IMR-90 (cell line): ENCODE results near the gene EVL. TPM values are rescaled to one million over a fixed set of nuclear protein-coding genes. Genes with fewer than 3 reads are reported as not detected.

Source experiments
- ATAC-seq: fragments of 200-7000 bp; cut with Tn5 transposase; 2 replicates; pipeline ENCODE4 v1.9.1; 2020; ENCODE audit warnings: low read depth, mild to moderate bottlenecking, moderate library complexity
- BruUV-seq: library from RNA; stranded (reverse); fragments of 400-500 nt; replicated peaks from 2 replicates; lab custom pipeline; 2021; lab: Mats Ljungman, UMichigan
- CTCF ChIA-PET: fragments of 300-600 bp; formaldehyde crosslinking; extraction: SDS; loops from one replicate; lab custom pipeline; 2021; ENCODE audit warnings: antibody characterized with exemption; lab: Yijun Ruan, JAX
- POLR2A ChIA-PET: fragments of 300-600 bp; sonication (Branson Sonifier 250); formaldehyde crosslinking; loops from one replicate; lab custom pipeline; 2022; ENCODE audit warnings: antibody characterized with exemption; ENCODE audit not compliant: unreplicated experiment; lab: Charles Lee
- DNase-seq: peaks from one replicate; pipeline ENCODE4 v3.0.0; 2013
- H2AFZ ChIP-seq: replicated peaks from 2 replicates; pipeline ENCODE3; 2013; ENCODE audit warnings: low read length, mild to moderate bottlenecking; ENCODE audit not compliant: poor library complexity
- H2AK5ac ChIP-seq: 2 replicates; pipeline ENCODE4 v1.6.1; 2013; ENCODE audit warnings: low read depth, low read length, inconsistent platforms
- H2AK9ac ChIP-seq: replicated peaks from 2 replicates; pipeline ENCODE3; 2013; ENCODE audit warnings: mild to moderate bottlenecking, low read depth, low read length, moderate library complexity; ENCODE audit not compliant: poor library complexity
- H2BK120ac ChIP-seq: 2 replicates; pipeline ENCODE4 v1.6.1; 2013; ENCODE audit warnings: low read depth, low read length, inconsistent platforms
- H2BK15ac ChIP-seq: 3 replicates; pipeline ENCODE4 v1.6.1; 2013; ENCODE audit warnings: low read depth, low read length, inconsistent platforms
- H2BK20ac ChIP-seq: 2 replicates; pipeline ENCODE4 v1.6.1; 2013; ENCODE audit warnings: low read depth, mild to moderate bottlenecking, inconsistent platforms, low read length, moderate library complexity
- H2BK5ac ChIP-seq: 2 replicates; pipeline ENCODE4 v1.6.1; 2013; ENCODE audit warnings: mild to moderate bottlenecking, low read depth, low read length, inconsistent platforms; ENCODE audit not compliant: poor library complexity, severe bottlenecking
- H3K14ac ChIP-seq: replicated peaks from 2 replicates; pipeline ENCODE4 v1.6.1; 2013; ENCODE audit warnings: low read depth, low read length, inconsistent platforms
- H3K18ac ChIP-seq: 2 replicates; pipeline ENCODE4 v1.6.1; 2013; ENCODE audit warnings: low read depth, low read length, control low read depth
- H3K23ac ChIP-seq: 2 replicates; pipeline ENCODE4 v1.6.1; 2013; ENCODE audit warnings: low read depth, low read length, inconsistent platforms
- H3K27ac ChIP-seq: 2 replicates; pipeline ENCODE4 v1.5.1; 2013; ENCODE audit warnings: mild to moderate bottlenecking, control low read depth, low read length; ENCODE audit not compliant: insufficient read depth
- H3K27me3 ChIP-seq: 2 replicates; pipeline ENCODE4 v1.6.1; 2013; ENCODE audit warnings: low read length; ENCODE audit not compliant: control insufficient read depth, insufficient read depth
- H3K36me3 ChIP-seq: 2 replicates; pipeline ENCODE4 v1.6.1; 2013; ENCODE audit warnings: low read length, mixed read lengths; ENCODE audit not compliant: control insufficient read depth, insufficient read depth
- H3K4ac ChIP-seq: 2 replicates; pipeline ENCODE4 v1.6.1; 2013; ENCODE audit warnings: low read depth, low read length, inconsistent platforms
- H3K4me1 ChIP-seq: 2 replicates; pipeline ENCODE4 v1.6.1; 2013; ENCODE audit warnings: low read length, mixed read lengths; ENCODE audit not compliant: control insufficient read depth, insufficient read depth
- H3K4me2 ChIP-seq: 2 replicates; pipeline ENCODE4 v1.6.1; 2013; ENCODE audit warnings: low read depth, mild to moderate bottlenecking, control low read depth, low read length, moderate library complexity
- H3K4me3 ChIP-seq: 2 replicates; pipeline ENCODE4 v1.5.1; 2013; ENCODE audit warnings: low read depth, mild to moderate bottlenecking, control low read depth, low read length, moderate library complexity; ENCODE audit not compliant: insufficient read depth
- H3K56ac ChIP-seq: 2 replicates; pipeline ENCODE4 v1.6.1; 2013; ENCODE audit warnings: low read length, inconsistent platforms; ENCODE audit not compliant: insufficient read depth; ENCODE audit errors: extremely low read depth
- H3K79me1 ChIP-seq, 2 experiments: 2 replicates each; pipeline ENCODE4 v1.6.1; 2013; ENCODE audit warnings: low read length in 2 of 2, inconsistent platforms in 1 of 2, low read depth in 1 of 2
- H3K9ac ChIP-seq: 2 replicates; pipeline ENCODE4 v1.6.1; 2013; ENCODE audit warnings: low read depth, low read length, control low read depth
- H3K9me1 ChIP-seq: 2 replicates; pipeline ENCODE4 v1.6.1; 2013; ENCODE audit warnings: low read length, inconsistent platforms; ENCODE audit not compliant: insufficient read depth
- H3K9me3 ChIP-seq: 2 replicates; pipeline ENCODE4 v1.6.1; 2013; ENCODE audit warnings: low read length; ENCODE audit not compliant: control insufficient read depth, insufficient read depth
- H4K20me1 ChIP-seq: 2 replicates; pipeline ENCODE4 v1.6.1; 2013; ENCODE audit warnings: low read length, inconsistent platforms; ENCODE audit not compliant: insufficient read depth
- H4K5ac ChIP-seq: 2 replicates; pipeline ENCODE4 v1.6.1; 2013; ENCODE audit warnings: mild to moderate bottlenecking, low read depth, low read length, control low read depth
- H4K8ac ChIP-seq, 2 experiments: 2 replicates each; pipeline ENCODE4 v1.6.1; 2013; ENCODE audit warnings: low read depth in 2 of 2, low read length in 2 of 2, control low read depth in 1 of 2, inconsistent platforms in 1 of 2
- H4K91ac ChIP-seq: 2 replicates; pipeline ENCODE4 v1.6.1; 2013; ENCODE audit warnings: low read depth, low read length, inconsistent platforms; ENCODE audit not compliant: insufficient read depth
- BHLHE40 ChIP-seq: fragments of 150-350 bp; IDR thresholded peaks from 2 replicates; pipeline ENCODE4 v1.6.1; 2016; ENCODE audit warnings: mild to moderate bottlenecking, low read depth, low read length
- CEBPB ChIP-seq: IDR thresholded peaks from 2 replicates; pipeline ENCODE4 v1.6.1; 2012; ENCODE audit warnings: low read depth, low read length, improper control_type of control experiment
- CHD1 ChIP-seq: IDR thresholded peaks from 2 replicates; pipeline ENCODE4 v1.6.1; 2012; ENCODE audit warnings: low read depth, low read length, improper control_type of control experiment
- CTCF ChIP-seq: conservative IDR thresholded peaks from 2 replicates; pipeline ENCODE4 v1.5.1; 2012; ENCODE audit warnings: mild to moderate bottlenecking, low read depth, low read length, improper control_type of control experiment
- ELK1 ChIP-seq: fragments of 150-350 bp; IDR thresholded peaks from 2 replicates; pipeline ENCODE4 v1.6.1; 2016; ENCODE audit warnings: low read depth, mild to moderate bottlenecking, low read length, moderate library complexity, borderline replicate concordance
- FOS ChIP-seq: fragments of 150-350 bp; IDR thresholded peaks from 2 replicates; pipeline ENCODE4 v1.6.1; 2016; ENCODE audit warnings: low read depth, low read length
- MAFK ChIP-seq: IDR thresholded peaks from 2 replicates; pipeline ENCODE4 v1.6.1; 2012; ENCODE audit warnings: low read depth, low read length, improper control_type of control experiment
- MAZ ChIP-seq: IDR thresholded peaks from 2 replicates; pipeline ENCODE4 v1.6.1; 2012; ENCODE audit warnings: low read depth, mild to moderate bottlenecking, low read length, improper control_type of control experiment, moderate library complexity, borderline replicate concordance
- MXI1 ChIP-seq: IDR thresholded peaks from 2 replicates; pipeline ENCODE4 v1.6.1; 2012; ENCODE audit warnings: low read depth, mild to moderate bottlenecking, low read length, moderate library complexity, borderline replicate concordance
- NFE2L2 ChIP-seq: fragments of 150-350 bp; IDR thresholded peaks from 2 replicates; pipeline ENCODE4 v1.6.1; 2016; ENCODE audit warnings: low read depth, mild to moderate bottlenecking, low read length
- POLR2A ChIP-seq: IDR thresholded peaks from 2 replicates; pipeline ENCODE4 v1.6.1; 2012; ENCODE audit warnings: mild to moderate bottlenecking, low read depth, low read length
- RAD21 ChIP-seq: IDR thresholded peaks from 2 replicates; pipeline ENCODE4 v1.6.1; 2012; ENCODE audit warnings: low read length, improper control_type of control experiment
- RCOR1 ChIP-seq: IDR thresholded peaks from 2 replicates; pipeline ENCODE4 v1.6.1; 2012; ENCODE audit warnings: mild to moderate bottlenecking, low read length, improper control_type of control experiment; ENCODE audit not compliant: insufficient replicate concordance
- RFX5 ChIP-seq: IDR thresholded peaks from 2 replicates; pipeline ENCODE4 v1.8.0; 2012; ENCODE audit warnings: low read depth, mild to moderate bottlenecking, low read length, moderate library complexity
- SMC3 ChIP-seq: fragments of 150-350 bp; IDR thresholded peaks from 2 replicates; pipeline ENCODE4 v1.6.1; 2016; ENCODE audit warnings: low read depth, mild to moderate bottlenecking, antibody characterized with exemption, low read length, moderate library complexity
- WGBS, 2 experiments: methylation state at CpG; one replicate each; pipeline versions ENCODE4 v1.1.5 to v1.1.7; 2013; ENCODE audit warnings: missing lambda C conversion rate in 2 of 2; ENCODE audit not compliant: insufficient read length in 1 of 2; ENCODE audit errors: extremely low coverage in 2 of 2; 5-methylcytosine and 5-hydroxymethylcytosine counted together
- dilution Hi-C: fragments of 300-500 bp; cut with HindIII; formaldehyde crosslinking; loops from one replicate; pipeline ENCODE4 v1.14.3; 2018; ENCODE audit warnings: low sequenced_read_pairs; ENCODE audit not compliant: unreplicated experiment
- in situ Hi-C: fragments of 300-500 bp; cut with MboI; formaldehyde crosslinking; loops from 3 replicates; pipeline ENCODE4 v1.14.3; 2019; ENCODE audit warnings: low sequenced_read_pairs, inconsistent platforms, mixed read lengths
- intact Hi-C: fragments of 100-400 bp; cut with micrococcal nuclease; formaldehyde crosslinking; loops from 2 replicates; pipeline ENCODE4 v1.10.0; 2022
- polyA plus RNA-seq, 3 experiments: library from polyadenylated mRNA; depleted of rRNA; stranded (reverse); fragments of >200 nt; gene quantifications; 2 replicates each; pipeline ENCODE4 v1.2.3, GENCODE V29; 2012; ENCODE audit warnings: low replicate concordance in 1 of 3
- total RNA-seq: library from RNA; depleted of rRNA; stranded (reverse); fragments of >200 nt; gene quantifications from 2 replicates; pipeline ENCODE4 v1.2.3, GENCODE V29; 2012

The EVL gene
- total and polyA plus RNA-seq, 2 of the 4 experiments (the other 2 are of a cell fraction) = 7.2 to 36.5 TPM

- WGBS, 2 experiments = 100% methylated on average over 2 of the region's 13 CpGs; no CpG with 5 or more reads in 1 of the 2 experiments
- intact Hi-C loops = no loop called here
These were observed 61.2 kb downstream of the EVL start for GRCh38 chr14:100126401-100126800.

More at GRCh38 chr14:100126401-100126800, 61.2 kb downstream of the EVL start:
- Histone ChIP-seq H2BK120ac (no peak overlapping the region), H2AK5ac (no peak overlapping the region), H2AK9ac (peak overlapping the region; percentile 40), H2AFZ (no peak overlapping the region), H3K9ac (no peak overlapping the region), H4K5ac (no peak overlapping the region), H3K27me3 (no peaks in the 10 kb centered on the region), H3K4ac (no peak overlapping the region), H3K4me2 (no peak overlapping the region), H4K20me1 (no peaks in the 10 kb centered on the region), H3K9me3 (no peaks in the 10 kb centered on the region), H3K4me1 (0 out of 2 replicates have a peak, but pooled peaks cover 3% of the 10 kb centered on the region), H3K23ac (no peak overlapping the region), H3K14ac (no peak overlapping the region), H4K8ac (no peak overlapping the region), H3K4me3 (no peak overlapping the region), H3K27ac (no peak overlapping the region), H3K79me1 (no peaks in the 10 kb centered on the region), H3K36me3 (peaks cover 37% of the 10 kb centered on the region), H3K18ac (no peak overlapping the region), H2BK15ac (no peak overlapping the region), H2BK5ac (no peak overlapping the region), H4K91ac (no peak overlapping the region), H2BK20ac (no peak overlapping the region), H3K9me1 (peaks cover 12% of the 10 kb centered on the region), H3K56ac (no peak overlapping the region)
- DNase-seq (no peak), ATAC-seq (no peak)
- dilution Hi-C loops (no loop called here), in situ Hi-C loops (no loop called here)
- POLR2A ChIA-PET = no interaction called here
- CTCF ChIA-PET = no interaction called here
- no peak for TF ChIP-seq RAD21
- no peak for TF ChIP-seq CEBPB
- no peak for TF ChIP-seq FOS
- TF ChIP-seq ELK1 = no peak
- TF ChIP-seq POLR2A = no peak
- TF ChIP-seq NFE2L2 = no peak
- no peak for TF ChIP-seq MAZ
- no peak for TF ChIP-seq CTCF
- no peak for TF ChIP-seq MXI1
- no peak for TF ChIP-seq SMC3
- no peak for TF ChIP-seq RCOR1
- no peak for TF ChIP-seq CHD1
- TF ChIP-seq RFX5 = no peak
- TF ChIP-seq MAFK = no peak
- no peak for TF ChIP-seq BHLHE40
- BruUV-seq = no TSS peak
